SK-N-SH (cell line): ENCODE data around the gene LATS2. TPM values are rescaled to one million over a fixed set of nuclear protein-coding genes. Genes with fewer than 3 reads are reported as not detected.

ENCODE experiments used
- CTCF ChIA-PET: fragments of 300-600, 350-600 bp; formaldehyde crosslinking; extraction: SDS; loops from one replicate; lab custom pipeline; 2021; lab: Yijun Ruan, JAX
- POLR2A ChIA-PET: fragments of 350-600 bp; sonication (Branson Sonifier 250); formaldehyde crosslinking; extraction: SDS; loops from one replicate; lab custom pipeline; 2020; ENCODE audit warnings: antibody characterized with exemption, inconsistent platforms; lab: Yijun Ruan, JAX
- DNase-seq: peaks from one replicate; pipeline ENCODE4 v3.0.0; 2012
- H2AFZ ChIP-seq: fragments of 200-600 bp; sonication (generic); 2 replicates; pipeline ENCODE4 v1.8.1; 2016; ENCODE audit warnings: antibody characterized with exemption, mild to moderate bottlenecking, low read depth
- H3F3A ChIP-seq: fragments of 200-600 bp; sonication (generic); replicated peaks from 2 replicates; pipeline ENCODE3; 2016; ENCODE audit warnings: antibody characterized with exemption, mild to moderate bottlenecking; ENCODE audit not compliant: insufficient read depth
- H3K27ac ChIP-seq, 2 experiments: fragments of 200-500 bp in 1 of 2; fragments of 200-600 bp in 1 of 2; sonication (Bioruptor generic) in 1 of 2; sonication (generic), shearing (Covaris generic) in 1 of 2; 2 replicates each; pipeline versions ENCODE4 v1.5.1 to v1.6.1; 2014 to 2016; ENCODE audit warnings: low read depth in 2 of 2, inconsistent platforms in 1 of 2, low read length in 1 of 2, mild to moderate bottlenecking in 1 of 2, mixed read lengths in 1 of 2
- H3K27me3 ChIP-seq: fragments of 200-600 bp; sonication (generic), shearing (Covaris generic); 2 replicates; pipeline ENCODE4 v1.6.1; 2016; ENCODE audit warnings: mixed run types; ENCODE audit not compliant: insufficient read depth
- H3K36me3 ChIP-seq, 2 experiments: fragments of 200-500 bp in 1 of 2; fragments of 200-600 bp in 1 of 2; sonication (Bioruptor generic) in 1 of 2; sonication (generic) in 1 of 2; replicated peaks in 1 of 2; 2 replicates each; pipeline versions ENCODE3 to v1.5.1; 2014 to 2016; ENCODE audit warnings: low read length in 1 of 2, mild to moderate bottlenecking in 1 of 2; ENCODE audit not compliant: insufficient read depth in 2 of 2, control insufficient read depth in 1 of 2
- H3K4me1 ChIP-seq, 2 experiments: fragments of 200-500 bp in 1 of 2; fragments of 200-600 bp in 1 of 2; sonication (Bioruptor generic) in 1 of 2; sonication (generic), shearing (Covaris generic) in 1 of 2; 2 replicates each; pipeline versions ENCODE4 v1.5.1 to v1.6.1; 2014 to 2016; ENCODE audit warnings: low read depth in 1 of 2, low read length in 1 of 2, mixed run types in 1 of 2; ENCODE audit not compliant: insufficient read depth in 2 of 2, control insufficient read depth in 1 of 2
- H3K4me2 ChIP-seq: fragments of 200-600 bp; sonication (generic), shearing (Covaris generic); 2 replicates; pipeline ENCODE4 v1.6.1; 2017; ENCODE audit warnings: mixed run types
- H3K4me3 ChIP-seq, 2 experiments: fragments of 200-500 bp in 1 of 2; fragments of 200-600 bp in 1 of 2; sonication (Bioruptor generic) in 1 of 2; sonication (generic), shearing (Covaris generic) in 1 of 2; 2 replicates each; pipeline versions ENCODE4 v1.5.1 to v1.8.1; 2014 to 2016; ENCODE audit warnings: low read depth in 2 of 2, inconsistent platforms in 1 of 2, low read length in 1 of 2, mild to moderate bottlenecking in 1 of 2, mixed read lengths in 1 of 2, moderate library complexity in 1 of 2
- H3K79me2 ChIP-seq: fragments of 200-600 bp; sonication (generic); 2 replicates; pipeline ENCODE4 v1.8.1; 2017; ENCODE audit warnings: mild to moderate bottlenecking; ENCODE audit not compliant: insufficient read depth
- H3K9ac ChIP-seq: fragments of 200-600 bp; sonication (generic); 2 replicates; pipeline ENCODE4 v1.6.1; 2017; ENCODE audit warnings: mixed run types
- H3K9me2 ChIP-seq: fragments of 200-600 bp; sonication (generic); 2 replicates; pipeline ENCODE4 v1.6.1; 2017; ENCODE audit warnings: mixed run types
- H3K9me3 ChIP-seq: fragments of 200-600 bp; sonication (generic); 2 replicates; pipeline ENCODE4 v1.6.1; 2017; ENCODE audit warnings: mixed run types, mild to moderate bottlenecking, moderate library complexity
- H4K20me1 ChIP-seq: fragments of 200-600 bp; sonication (generic); 2 replicates; pipeline ENCODE4 v1.6.1; 2017; ENCODE audit warnings: mild to moderate bottlenecking, mixed run types; ENCODE audit not compliant: insufficient read depth
- ELF1 ChIP-seq: IDR thresholded peaks from 2 replicates; pipeline ENCODE4 v1.4.0; 2012
- EP300 ChIP-seq, 2 experiments: IDR thresholded peaks; 2 replicates each; pipeline versions ENCODE4 v1.4.0 to v1.6.1; 2012; ENCODE audit warnings: borderline replicate concordance in 1 of 2, low read depth in 1 of 2, low read length in 1 of 2
- FOSL2 ChIP-seq: IDR thresholded peaks from 2 replicates; pipeline ENCODE4 v1.4.0; 2012; ENCODE audit warnings: low read depth, mild to moderate bottlenecking, moderate library complexity, borderline replicate concordance
- FOXJ3 ChIP-seq: sonication (generic); formaldehyde crosslinking; IDR thresholded peaks from 2 replicates; pipeline ENCODE4 v1.5.1; 2020; ENCODE audit warnings: mild to moderate bottlenecking, missing genetic modification reagents
- FOXM1 ChIP-seq: IDR thresholded peaks from 2 replicates; pipeline ENCODE4 v1.4.0; 2012; ENCODE audit warnings: low read depth, mild to moderate bottlenecking
- GABPA ChIP-seq: IDR thresholded peaks from 2 replicates; pipeline ENCODE4 v1.4.0; 2012; ENCODE audit warnings: low read depth, mild to moderate bottlenecking
- MAX ChIP-seq: IDR thresholded peaks from 2 replicates; pipeline ENCODE4 v1.4.0; 2012; ENCODE audit warnings: low read depth
- MEF2A ChIP-seq: IDR thresholded peaks from 2 replicates; pipeline ENCODE4 v1.4.0; 2012; ENCODE audit warnings: low read depth, borderline replicate concordance
- NRF1 ChIP-seq: IDR thresholded peaks from 2 replicates; pipeline ENCODE4 v1.6.1; 2012; ENCODE audit warnings: low read depth, mild to moderate bottlenecking, low read length
- PBX3 ChIP-seq: IDR thresholded peaks from 2 replicates; pipeline ENCODE4; 2012
- RAD21 ChIP-seq: IDR thresholded peaks from 2 replicates; pipeline ENCODE4 v1.6.1; 2012; ENCODE audit warnings: mild to moderate bottlenecking, low read length
- RFX5 ChIP-seq: IDR thresholded peaks from 2 replicates; pipeline ENCODE4 v1.6.1; 2012; ENCODE audit warnings: mild to moderate bottlenecking, improper control_type of control experiment, low read length
- RXRA ChIP-seq: IDR thresholded peaks from 2 replicates; pipeline ENCODE4 v1.4.0; 2012; ENCODE audit warnings: low read depth, mild to moderate bottlenecking, borderline replicate concordance
- TCF12 ChIP-seq: IDR thresholded peaks from 2 replicates; pipeline ENCODE4 v1.4.0; 2012
- TEAD4 ChIP-seq: IDR thresholded peaks from 2 replicates; pipeline ENCODE4 v1.4.0; 2012; ENCODE audit warnings: mild to moderate bottlenecking, borderline replicate concordance; ENCODE audit not compliant: insufficient read depth
- WGBS: methylation state at CpG from one replicate; pipeline ENCODE4 v1.1.6; 2017; ENCODE audit warnings: low lambda C conversion rate; 5-methylcytosine and 5-hydroxymethylcytosine counted together
- polyA plus RNA-seq, 3 experiments: library from polyadenylated mRNA; depleted of rRNA; stranded (reverse); fragments of >200 nt; gene quantifications; 2 replicates each; pipeline ENCODE4 v1.2.3, GENCODE V29; 2012
- TF ChIP-seq, protein P1 (sequence below): fragments of 200-600 bp; sonication (generic); IDR thresholded peaks from 2 replicates; pipeline ENCODE4 v1.6.1; 2017; ENCODE audit warnings: antibody characterized with exemption, mild to moderate bottlenecking, moderate library complexity

Gene LATS2
- polyA plus RNA-seq, 1 of the 3 experiments (the other 2 are of a cell fraction), result 19.6 TPM

DNA sequence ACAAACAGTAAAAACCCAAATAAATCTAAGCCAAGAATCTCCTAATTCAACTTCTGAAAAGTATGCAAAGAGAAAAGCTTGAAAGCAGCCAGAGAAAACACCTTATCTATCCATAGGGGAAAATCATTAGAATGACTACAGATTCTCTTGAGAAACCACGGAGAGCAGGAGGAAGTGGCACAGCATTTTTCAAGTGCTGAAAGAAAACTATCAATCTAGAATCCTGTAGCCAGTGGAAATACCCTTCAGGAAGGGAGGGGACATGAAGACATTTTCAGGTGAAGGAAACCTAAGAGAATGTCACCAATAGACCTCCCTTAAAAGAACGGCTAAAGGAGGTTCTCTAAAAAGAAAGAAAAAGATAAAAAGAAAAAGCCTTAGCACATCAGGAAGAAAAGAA, 92.6 kb downstream of the LATS2 start:
- Histone ChIP-seq H3K9me3 (no peaks in the 10 kb centered on the region), H3K4me1 (no peaks in the 10 kb centered on the region), H3K36me3 (peaks cover 0 to 12% of the 10 kb centered on the region in 2 experiments), H2AFZ (no peak overlapping the region; the same call in 1 of the 2 replicates), H3K79me2 (no peaks in the 10 kb centered on the region), H3K27me3 (no peaks in the 10 kb centered on the region), H3K27ac (peak overlapping the region in 1 of 2 experiments; percentile 32; a peak in 2 of 4 replicates), H3K9ac (no peak overlapping the region), H3K4me3 (no peak overlapping the region), H3K9me2 (no peaks in the 10 kb centered on the region), H4K20me1 (no peaks in the 10 kb centered on the region), H3F3A (peaks cover 29% of the 10 kb centered on the region), H3K4me2 (no peak overlapping the region)
- TF ChIP-seq ELF1, result no peak
- no peak for TF ChIP-seq RAD21
- TF ChIP-seq PBX3, result no peak
- TF ChIP-seq NRF1, result no peak
- no peak for TF ChIP-seq FOSL2
- TF ChIP-seq, protein P1, sequence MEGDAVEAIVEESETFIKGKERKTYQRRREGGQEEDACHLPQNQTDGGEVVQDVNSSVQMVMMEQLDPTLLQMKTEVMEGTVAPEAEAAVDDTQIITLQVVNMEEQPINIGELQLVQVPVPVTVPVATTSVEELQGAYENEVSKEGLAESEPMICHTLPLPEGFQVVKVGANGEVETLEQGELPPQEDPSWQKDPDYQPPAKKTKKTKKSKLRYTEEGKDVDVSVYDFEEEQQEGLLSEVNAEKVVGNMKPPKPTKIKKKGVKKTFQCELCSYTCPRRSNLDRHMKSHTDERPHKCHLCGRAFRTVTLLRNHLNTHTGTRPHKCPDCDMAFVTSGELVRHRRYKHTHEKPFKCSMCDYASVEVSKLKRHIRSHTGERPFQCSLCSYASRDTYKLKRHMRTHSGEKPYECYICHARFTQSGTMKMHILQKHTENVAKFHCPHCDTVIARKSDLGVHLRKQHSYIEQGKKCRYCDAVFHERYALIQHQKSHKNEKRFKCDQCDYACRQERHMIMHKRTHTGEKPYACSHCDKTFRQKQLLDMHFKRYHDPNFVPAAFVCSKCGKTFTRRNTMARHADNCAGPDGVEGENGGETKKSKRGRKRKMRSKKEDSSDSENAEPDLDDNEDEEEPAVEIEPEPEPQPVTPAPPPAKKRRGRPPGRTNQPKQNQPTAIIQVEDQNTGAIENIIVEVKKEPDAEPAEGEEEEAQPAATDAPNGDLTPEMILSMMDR, result no peak
- no peak for TF ChIP-seq GABPA
- TF ChIP-seq RXRA, result no peak
- TF ChIP-seq TEAD4, result no peak
- TF ChIP-seq EP300 (IDR thresholded peaks at IDR 0.05; ENCODE audit: borderline replicate concordance in 1 of 2, low read depth in 1 of 2, low read length in 1 of 2), result no peak
- no peak for TF ChIP-seq TCF12
- no peak for TF ChIP-seq MAX
- no peak for TF ChIP-seq FOXJ3 (CRISPR knock-in tag)
- TF ChIP-seq FOXM1, result no peak
- no peak for TF ChIP-seq RFX5
- TF ChIP-seq MEF2A, result no peak
- DNase-seq, result no peak
- ChIA-PET POLR2A (no interaction called here), CTCF (no interaction called here)
- 42% methylated on average over 2 of the region's 2 CpGs for WGBS

- H3K9me2 ChIP-seq, result no peaks in the 10 kb centered on the region
- H3K36me3 ChIP-seq, result no peaks in the 10 kb centered on the region
- WGBS, result 32% methylated on average over 5 of the region's 5 CpGs
- ChIA-PET CTCF (no interaction called here), POLR2A (no interaction called here)
- no peak overlapping the region for H3K4me2 ChIP-seq
- no peak overlapping the region for H3K27ac ChIP-seq
- no peaks in the 10 kb centered on the region for H3K27me3 ChIP-seq
- no peak for TF ChIP-seq TCF12
- no peak overlapping the region for H3K4me3 ChIP-seq
- no peak overlapping the region for H2AFZ ChIP-seq
- no peak for DNase-seq
- no peaks in the 10 kb centered on the region for H3K4me1 ChIP-seq
- H3F3A ChIP-seq, result peaks cover 24% of the 10 kb centered on the region
- H4K20me1 ChIP-seq, result no peaks in the 10 kb centered on the region
- H3K79me2 ChIP-seq, result no peaks in the 10 kb centered on the region
- no peaks in the 10 kb centered on the region for H3K9me3 ChIP-seq
- no peak overlapping the region for H3K9ac ChIP-seq
These were observed 94.0 kb downstream of the LATS2 start for GRCh38 chr13:20967340-20967739.
